ENCODE results near the gene PAM.
A peak's percentile ranks its signal among the peaks of the same experiment; 100 is the strongest.

DNA sequence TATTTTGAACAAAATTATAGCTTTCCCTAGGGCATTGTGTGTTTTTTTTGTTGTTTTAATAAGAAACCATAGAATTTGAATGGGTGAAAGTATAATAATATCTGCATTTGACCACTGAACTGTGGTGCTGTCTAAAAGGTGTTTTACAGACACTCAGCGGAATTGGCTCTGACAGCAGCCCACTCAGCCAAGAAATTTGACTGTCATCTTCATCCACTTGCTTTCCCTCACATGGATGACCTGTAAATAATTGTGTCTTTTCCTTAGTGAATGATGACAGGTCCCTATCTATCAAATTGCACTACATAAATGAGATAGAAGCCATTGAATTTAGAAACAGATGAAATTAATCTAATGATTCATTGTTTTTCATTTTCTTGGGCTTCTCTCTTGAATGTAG is 150.0 kb downstream of the PAM start:
- TF ChIP-seq, protein P1, sequence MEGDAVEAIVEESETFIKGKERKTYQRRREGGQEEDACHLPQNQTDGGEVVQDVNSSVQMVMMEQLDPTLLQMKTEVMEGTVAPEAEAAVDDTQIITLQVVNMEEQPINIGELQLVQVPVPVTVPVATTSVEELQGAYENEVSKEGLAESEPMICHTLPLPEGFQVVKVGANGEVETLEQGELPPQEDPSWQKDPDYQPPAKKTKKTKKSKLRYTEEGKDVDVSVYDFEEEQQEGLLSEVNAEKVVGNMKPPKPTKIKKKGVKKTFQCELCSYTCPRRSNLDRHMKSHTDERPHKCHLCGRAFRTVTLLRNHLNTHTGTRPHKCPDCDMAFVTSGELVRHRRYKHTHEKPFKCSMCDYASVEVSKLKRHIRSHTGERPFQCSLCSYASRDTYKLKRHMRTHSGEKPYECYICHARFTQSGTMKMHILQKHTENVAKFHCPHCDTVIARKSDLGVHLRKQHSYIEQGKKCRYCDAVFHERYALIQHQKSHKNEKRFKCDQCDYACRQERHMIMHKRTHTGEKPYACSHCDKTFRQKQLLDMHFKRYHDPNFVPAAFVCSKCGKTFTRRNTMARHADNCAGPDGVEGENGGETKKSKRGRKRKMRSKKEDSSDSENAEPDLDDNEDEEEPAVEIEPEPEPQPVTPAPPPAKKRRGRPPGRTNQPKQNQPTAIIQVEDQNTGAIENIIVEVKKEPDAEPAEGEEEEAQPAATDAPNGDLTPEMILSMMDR (IDR thresholded peaks at IDR 0.05; ENCODE audit: poor library complexity, severe bottlenecking) = no peak
- peak; percentile 47 for TF ChIP-seq EP300 (conservative IDR thresholded peaks at IDR 0.05; ENCODE audit: poor library complexity, severe bottlenecking)
- peak; percentile 37 for TF ChIP-seq POLR2AphosphoS5 (IDR thresholded peaks at IDR 0.05)
- no peak for TF ChIP-seq EZH2 (IDR thresholded peaks at IDR 0.05; ENCODE audit: borderline replicate concordance, insufficient read depth, low read length, poor library complexity, severe bottlenecking)
- no peak for TF ChIP-seq RAD21 (conservative IDR thresholded peaks at IDR 0.05)
- no peak for TF ChIP-seq MXI1 (conservative IDR thresholded peaks at IDR 0.05; ENCODE audit: poor library complexity, severe bottlenecking)
- TF ChIP-seq, protein P2, sequence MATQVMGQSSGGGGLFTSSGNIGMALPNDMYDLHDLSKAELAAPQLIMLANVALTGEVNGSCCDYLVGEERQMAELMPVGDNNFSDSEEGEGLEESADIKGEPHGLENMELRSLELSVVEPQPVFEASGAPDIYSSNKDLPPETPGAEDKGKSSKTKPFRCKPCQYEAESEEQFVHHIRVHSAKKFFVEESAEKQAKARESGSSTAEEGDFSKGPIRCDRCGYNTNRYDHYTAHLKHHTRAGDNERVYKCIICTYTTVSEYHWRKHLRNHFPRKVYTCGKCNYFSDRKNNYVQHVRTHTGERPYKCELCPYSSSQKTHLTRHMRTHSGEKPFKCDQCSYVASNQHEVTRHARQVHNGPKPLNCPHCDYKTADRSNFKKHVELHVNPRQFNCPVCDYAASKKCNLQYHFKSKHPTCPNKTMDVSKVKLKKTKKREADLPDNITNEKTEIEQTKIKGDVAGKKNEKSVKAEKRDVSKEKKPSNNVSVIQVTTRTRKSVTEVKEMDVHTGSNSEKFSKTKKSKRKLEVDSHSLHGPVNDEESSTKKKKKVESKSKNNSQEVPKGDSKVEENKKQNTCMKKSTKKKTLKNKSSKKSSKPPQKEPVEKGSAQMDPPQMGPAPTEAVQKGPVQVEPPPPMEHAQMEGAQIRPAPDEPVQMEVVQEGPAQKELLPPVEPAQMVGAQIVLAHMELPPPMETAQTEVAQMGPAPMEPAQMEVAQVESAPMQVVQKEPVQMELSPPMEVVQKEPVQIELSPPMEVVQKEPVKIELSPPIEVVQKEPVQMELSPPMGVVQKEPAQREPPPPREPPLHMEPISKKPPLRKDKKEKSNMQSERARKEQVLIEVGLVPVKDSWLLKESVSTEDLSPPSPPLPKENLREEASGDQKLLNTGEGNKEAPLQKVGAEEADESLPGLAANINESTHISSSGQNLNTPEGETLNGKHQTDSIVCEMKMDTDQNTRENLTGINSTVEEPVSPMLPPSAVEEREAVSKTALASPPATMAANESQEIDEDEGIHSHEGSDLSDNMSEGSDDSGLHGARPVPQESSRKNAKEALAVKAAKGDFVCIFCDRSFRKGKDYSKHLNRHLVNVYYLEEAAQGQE (IDR thresholded peaks at IDR 0.05; ENCODE audit: borderline replicate concordance) = no peak

All from neural cell (in vitro differentiated cells).